H1 (cell line): ENCODE measurements around the gene UMOD. TPM values are rescaled to one million over a fixed set of nuclear protein-coding genes. Genes with fewer than 3 reads are reported as not detected.

ENCODE experiments used
- CTCF ChIA-PET: fragments of 300-600 bp; sonication (Branson Sonifier 250); formaldehyde crosslinking; loops from one replicate; lab custom pipeline; 2021; ENCODE audit not compliant: partially characterized antibody; lab: Charles Lee
- POLR2A ChIA-PET: fragments of 300-600 bp; sonication (Branson Sonifier 250); formaldehyde crosslinking; loops from one replicate; lab custom pipeline; 2021; ENCODE audit warnings: inconsistent platforms; ENCODE audit not compliant: partially characterized antibody; lab: Charles Lee
- DNase-seq, 2 experiments: peaks; one replicate each; pipeline versions ENCODE4 v3.0.0 to v3.0.0-alpha.2; 2010 to 2022; ENCODE audit warnings: low spot score in 2 of 2, low read depth in 1 of 2, mixed read lengths in 1 of 2
- FAIRE-seq: peaks from 2 replicates; lab custom pipeline; 2011; peaks lifted over from hg19 to GRCh38; lab: Jason Lieb, UNC
- H2AFZ ChIP-seq: 2 replicates; pipeline ENCODE4 v1.8.1; 2012; ENCODE audit warnings: low read length, inconsistent platforms
- H2AK5ac ChIP-seq: 2 replicates; pipeline ENCODE4 v1.6.1; 2013; ENCODE audit warnings: low read depth, low read length
- H2BK120ac ChIP-seq: replicated peaks from 2 replicates; pipeline ENCODE3; 2013; ENCODE audit warnings: low read depth, low read length, inconsistent platforms
- H2BK12ac ChIP-seq: 2 replicates; pipeline ENCODE4 v1.6.1; 2013; ENCODE audit warnings: low read depth, low read length
- H2BK15ac ChIP-seq: 2 replicates; pipeline ENCODE4 v1.6.1; 2013; ENCODE audit warnings: low read length
- H2BK20ac ChIP-seq: 2 replicates; pipeline ENCODE4 v1.6.1; 2013; ENCODE audit warnings: low read length
- H2BK5ac ChIP-seq: 2 replicates; pipeline ENCODE4 v1.6.1; 2013; ENCODE audit warnings: low read depth, low read length
- H3K14ac ChIP-seq: 2 replicates; pipeline ENCODE4 v1.6.1; 2013; ENCODE audit warnings: inconsistent platforms; ENCODE audit not compliant: insufficient read length
- H3K18ac ChIP-seq: 2 replicates; pipeline ENCODE4 v1.6.1; 2013; ENCODE audit warnings: low read length; ENCODE audit errors: extremely low read depth
- H3K23ac ChIP-seq: 2 replicates; pipeline ENCODE4 v1.6.1; 2013; ENCODE audit warnings: inconsistent platforms; ENCODE audit not compliant: insufficient read length
- H3K23me2 ChIP-seq: 2 replicates; pipeline ENCODE4 v1.6.1; 2013; ENCODE audit warnings: low read depth, low read length
- H3K27ac ChIP-seq: 2 replicates; pipeline ENCODE4 v1.6.1; 2011; ENCODE audit warnings: low read depth, low read length, inconsistent platforms
- H3K27me3 ChIP-seq, 4 experiments: replicated peaks in 1 of 4; 1 replicate in 1 of 4; 2 replicates in 3 of 4; pipeline versions ENCODE4 v1.6.1 to v1.8.1; 2011 to 2013; ENCODE audit warnings: low read length in 3 of 4, mild to moderate bottlenecking in 3 of 4, inconsistent platforms in 2 of 4, mixed read lengths in 2 of 4, moderate library complexity in 1 of 4; ENCODE audit not compliant: control insufficient read depth in 3 of 4, insufficient read depth in 3 of 4; ENCODE audit errors: extremely low read depth in 1 of 4
- H3K36me3 ChIP-seq, 4 experiments: 2 replicates each; pipeline versions ENCODE4 v1.6.1 to v1.8.1; 2011 to 2013; ENCODE audit warnings: mild to moderate bottlenecking in 4 of 4, low read length in 3 of 4, moderate library complexity in 2 of 4, control low read depth in 1 of 4, inconsistent platforms in 1 of 4; ENCODE audit not compliant: insufficient read depth in 4 of 4, control insufficient read depth in 2 of 4
- H3K4ac ChIP-seq: replicated peaks from 2 replicates; pipeline ENCODE3; 2013; ENCODE audit warnings: low read length, low read depth, mixed read lengths, inconsistent platforms; ENCODE audit not compliant: insufficient read length
- H3K4me1 ChIP-seq, 4 experiments: replicated peaks in 1 of 4; 1 replicate in 1 of 4; 2 replicates in 3 of 4; pipeline versions ENCODE4 v1.6.1 to v1.8.1; 2011 to 2013; ENCODE audit warnings: low read length in 3 of 4, inconsistent platforms in 2 of 4, mixed read lengths in 1 of 4; ENCODE audit not compliant: insufficient read depth in 4 of 4, control insufficient read depth in 3 of 4
- H3K4me2 ChIP-seq, 2 experiments: 2 replicates each; pipeline versions ENCODE4 v1.6.1 to v1.8.1; 2011 to 2013; ENCODE audit warnings: low read depth in 2 of 2, low read length in 2 of 2, control low read depth in 1 of 2, inconsistent platforms in 1 of 2, mild to moderate bottlenecking in 1 of 2; ENCODE audit not compliant: insufficient read depth in 1 of 2
- H3K4me3 ChIP-seq, 4 experiments: fragments of 200-600, 300-600 bp in 1 of 4; sonication (generic), shearing (Covaris generic), sonication (Bioruptor Twin) in 1 of 4; 2 replicates each; pipeline versions ENCODE4 v1.5.1 to v1.8.1; 2011 to 2016; ENCODE audit warnings: low read length in 4 of 4, low read depth in 3 of 4, control low read depth in 2 of 4, inconsistent platforms in 2 of 4, mild to moderate bottlenecking in 2 of 4, mixed read lengths in 1 of 4, moderate library complexity in 1 of 4; ENCODE audit not compliant: insufficient read depth in 2 of 4; ENCODE audit errors: extremely low read depth in 1 of 4
- H3K56ac ChIP-seq: replicated peaks from 2 replicates; pipeline ENCODE3; 2013; ENCODE audit warnings: low read depth, mild to moderate bottlenecking, mixed read lengths, low read length, inconsistent platforms; ENCODE audit not compliant: insufficient read length
- H3K79me1 ChIP-seq: 2 replicates; pipeline ENCODE4 v1.6.1; 2013; ENCODE audit warnings: low read depth, low read length, control low read depth
- H3K79me2 ChIP-seq, 2 experiments: 2 replicates each; pipeline versions ENCODE4 v1.6.1 to v1.8.1; 2012 to 2013; ENCODE audit warnings: low read length in 2 of 2, mild to moderate bottlenecking in 2 of 2, inconsistent platforms in 1 of 2; ENCODE audit not compliant: insufficient read depth in 2 of 2, control insufficient read depth in 1 of 2
- H3K9ac ChIP-seq, 4 experiments: replicated peaks in 1 of 4; 1 replicate in 1 of 4; 2 replicates in 3 of 4; pipeline versions ENCODE4 v1.6.1 to v1.8.1; 2011 to 2013; ENCODE audit warnings: low read depth in 3 of 4, low read length in 3 of 4, control low read depth in 2 of 4, mild to moderate bottlenecking in 2 of 4, moderate library complexity in 2 of 4, inconsistent platforms in 1 of 4; ENCODE audit errors: extremely low read depth in 1 of 4
- H3K9me3 ChIP-seq, 2 experiments: 2 replicates each; pipeline versions ENCODE4 v1.6.1 to v1.8.1; 2012 to 2013; ENCODE audit warnings: mild to moderate bottlenecking in 2 of 2, moderate library complexity in 2 of 2, control low read depth in 1 of 2, inconsistent platforms in 1 of 2, low read depth in 1 of 2, low read length in 1 of 2, mixed read lengths in 1 of 2; ENCODE audit not compliant: insufficient read depth in 2 of 2
- H4K20me1 ChIP-seq, 2 experiments: replicated peaks in 1 of 2; 2 replicates each; pipeline versions ENCODE3 to v1.8.1; 2011 to 2013; ENCODE audit warnings: inconsistent platforms in 2 of 2, low read length in 2 of 2, mild to moderate bottlenecking in 1 of 2; ENCODE audit not compliant: insufficient read depth in 2 of 2, control insufficient read depth in 1 of 2
- H4K5ac ChIP-seq: 2 replicates; pipeline ENCODE4 v1.6.1; 2013; ENCODE audit warnings: low read length, low read depth, mixed read lengths, inconsistent platforms; ENCODE audit not compliant: insufficient read length
- H4K8ac ChIP-seq: 2 replicates; pipeline ENCODE4 v1.8.0; 2013; ENCODE audit warnings: mild to moderate bottlenecking, moderate library complexity, low read length, inconsistent platforms; ENCODE audit not compliant: insufficient read depth; ENCODE audit errors: extremely low read depth
- H4K91ac ChIP-seq: replicated peaks from 2 replicates; pipeline ENCODE3; 2013; ENCODE audit warnings: low read length, mixed read lengths, inconsistent platforms; ENCODE audit not compliant: insufficient read length
- CREB1 ChIP-seq: IDR thresholded peaks from 2 replicates; pipeline ENCODE4 v1.6.1; 2012; ENCODE audit warnings: inconsistent platforms
- HDAC2 ChIP-seq, 2 experiments: fragments of 300-600 bp in 1 of 2; sonication (generic) in 1 of 2; IDR thresholded peaks; 2 replicates each; pipeline ENCODE4 v1.6.1; 2011 to 2012; ENCODE audit warnings: low read depth in 2 of 2, low read length in 2 of 2, mild to moderate bottlenecking in 2 of 2, moderate library complexity in 2 of 2, borderline replicate concordance in 1 of 2, inconsistent platforms in 1 of 2
- NANOG ChIP-seq: IDR thresholded peaks from 2 replicates; pipeline ENCODE4 v1.6.1; 2011; ENCODE audit warnings: low read length, low read depth, mild to moderate bottlenecking, inconsistent platforms; ENCODE audit not compliant: insufficient read depth, poor library complexity, severe bottlenecking
- NRF1 ChIP-seq: IDR thresholded peaks from 2 replicates; pipeline ENCODE4 v1.6.1; 2011; ENCODE audit warnings: mild to moderate bottlenecking, low read depth, low read length, improper control_type of control experiment
- POU5F1 ChIP-seq: IDR thresholded peaks from 2 replicates; pipeline ENCODE4 v1.6.1; 2011; ENCODE audit warnings: low read depth, mild to moderate bottlenecking, low read length, moderate library complexity
- RFX5 ChIP-seq: IDR thresholded peaks from 2 replicates; pipeline ENCODE4 v1.6.1; 2011; ENCODE audit warnings: low read depth, low read length, improper control_type of control experiment, borderline replicate concordance
- SAP30 ChIP-seq: fragments of 300-600 bp; sonication (generic); IDR thresholded peaks from 2 replicates; pipeline ENCODE4 v1.7.1; 2012; ENCODE audit warnings: low read length, moderate library complexity, mild to moderate bottlenecking, inconsistent platforms; ENCODE audit not compliant: insufficient read depth, insufficient replicate concordance
- SIRT6 ChIP-seq: IDR thresholded peaks from one replicate; pipeline ENCODE4 v1.7.1; 2012; ENCODE audit warnings: low read length, inconsistent platforms
- SIX5 ChIP-seq: IDR thresholded peaks from 2 replicates; pipeline ENCODE4 v1.6.1; 2011; ENCODE audit warnings: mild to moderate bottlenecking, low read depth, low read length
- TAF1 ChIP-seq: IDR thresholded peaks from 2 replicates; pipeline ENCODE4 v1.6.1; 2011; ENCODE audit warnings: mild to moderate bottlenecking, low read depth, low read length
- TBP ChIP-seq: IDR thresholded peaks from 2 replicates; pipeline ENCODE4 v1.6.1; 2011; ENCODE audit warnings: low read depth, low read length, improper control_type of control experiment
- ZNF274 ChIP-seq: IDR thresholded peaks from 2 replicates; pipeline ENCODE4 v1.7.0; 2012; ENCODE audit warnings: low read length, borderline replicate concordance; ENCODE audit errors: extremely low read depth
- WGBS, 2 experiments: shearing (Covaris generic) in 1 of 2; methylation state at CpG; one replicate each; pipeline versions ENCODE4 v1.1.6 to v1.1.7; 2013 to 2015; ENCODE audit warnings: low lambda C conversion rate in 2 of 2, mixed read lengths in 2 of 2, inconsistent platforms in 1 of 2, low coverage in 1 of 2, missing lambda C conversion rate in 1 of 2; ENCODE audit not compliant: insufficient replicate concordance in 2 of 2, insufficient coverage in 1 of 2, insufficient read length in 1 of 2; ENCODE audit errors: extremely low coverage in 1 of 2, missing lambda C conversion rate in 1 of 2; 5-methylcytosine and 5-hydroxymethylcytosine counted together
- polyA plus RNA-seq, 7 experiments: library from polyadenylated mRNA; depleted of rRNA in 3 of 7; stranded (reverse) in 5 of 7; unstranded in 2 of 7; fragments of >200 nt in 5 of 7; fragments of 200-250 nt in 2 of 7; gene quantifications; 1 replicate in 5 of 7; 2 replicates in 1 of 7; 4 replicates in 1 of 7; pipeline versions ENCODE4 v1.2.1 to v1.2.3, GENCODE V29; 2011 to 2013; ENCODE audit warnings: missing spikeins in 2 of 7, mixed read lengths in 2 of 7
- total RNA-seq: library from RNA; stranded (reverse); fragmentation: NEBNext Ultra II Directional; extraction: Animal tissue kit (Norgen Biotek cat#: 25700); gene quantifications from 2 replicates; pipeline ENCODE4 v1.2.1, GENCODE V29; 2021
- TF ChIP-seq, protein P1 (sequence below): IDR thresholded peaks from 2 replicates; pipeline ENCODE4 v1.6.1; 2011; ENCODE audit warnings: low read length, improper control_type of control experiment
- TF ChIP-seq, protein P2 (sequence below): IDR thresholded peaks from 2 replicates; pipeline ENCODE4 v1.6.1; 2012; ENCODE audit warnings: inconsistent platforms

UMOD gene
- total and polyA plus RNA-seq, 2 of the 8 experiments (the other 6 are each of a cell fraction or from before 2014, with no cell fraction given) = not detected

DNA sequence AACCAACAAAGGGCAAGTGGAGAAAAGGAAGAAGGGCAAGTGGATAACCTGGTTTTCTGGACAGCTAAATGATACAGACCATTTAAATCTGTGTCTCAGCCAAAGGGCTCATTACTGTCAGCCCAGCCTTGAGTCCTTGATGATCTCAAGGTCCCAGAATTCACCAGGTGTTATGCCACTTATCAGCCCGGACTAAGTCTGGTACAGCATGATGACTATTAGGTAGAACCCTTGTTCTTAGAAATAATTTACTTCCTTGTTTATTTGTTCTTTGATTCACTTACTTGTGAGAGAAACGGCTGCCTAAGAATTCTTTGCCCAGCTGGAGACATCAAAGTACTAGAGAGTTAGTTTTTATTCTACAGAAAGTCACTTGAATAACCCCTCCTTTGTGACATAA, 48.6 kb upstream of the UMOD start:
- Histone ChIP-seq H3K36me3 (no peaks in the 10 kb centered on the region), H2BK20ac (no peak overlapping the region), H3K9me3 (no peaks in the 10 kb centered on the region), H4K91ac (no peak overlapping the region), H3K4me1 (peaks cover 0 to 1% (median 0%) of the 10 kb centered on the region in 4 experiments; a peak in 1 of 7 replicates), H4K20me1 (no peaks in the 10 kb centered on the region), H3K18ac (no peak overlapping the region), H2AFZ (no peak overlapping the region), H2BK12ac (no peak overlapping the region), H3K27me3 (no peaks in the 10 kb centered on the region), H2BK15ac (no peak overlapping the region), H3K4me3 (no peak overlapping the region), H3K14ac (no peak overlapping the region), H3K27ac (no peak overlapping the region), H3K79me1 (no peaks in the 10 kb centered on the region), H2AK5ac (no peak overlapping the region), H4K8ac (no peak overlapping the region), H3K56ac (no peak overlapping the region), H3K9ac (no peak overlapping the region), H3K4ac (no peak overlapping the region), H3K23me2 (no peaks in the 10 kb centered on the region), H3K79me2 (no peaks in the 10 kb centered on the region), H4K5ac (no peak overlapping the region), H2BK5ac (no peak overlapping the region), H3K23ac (no peak overlapping the region), H2BK120ac (no peak overlapping the region), H3K4me2 (no peak overlapping the region)
- POLR2A ChIA-PET = no interaction called here
- WGBS, 2 experiments = 90% methylated on average over 2 of the region's 2 CpGs; no CpG with 5 or more reads in 1 of the 2 experiments
- CTCF ChIA-PET = interaction anchor here (1.1 to 1.4 kb wide), 3 partner anchors 15 to 308 kb away, joined by 3 to 6 read pairs (median 4); no protein-coding TSS in a partner anchor
- FAIRE-seq (no peak), DNase-seq (no peak)
- TF ChIP-seq TBP = no peak
- TF ChIP-seq SIX5 = no peak
- TF ChIP-seq POU5F1 = no peak
- no peak for TF ChIP-seq NANOG
- TF ChIP-seq TAF1 = no peak
- no peak for TF ChIP-seq NRF1
- TF ChIP-seq, protein P1, sequence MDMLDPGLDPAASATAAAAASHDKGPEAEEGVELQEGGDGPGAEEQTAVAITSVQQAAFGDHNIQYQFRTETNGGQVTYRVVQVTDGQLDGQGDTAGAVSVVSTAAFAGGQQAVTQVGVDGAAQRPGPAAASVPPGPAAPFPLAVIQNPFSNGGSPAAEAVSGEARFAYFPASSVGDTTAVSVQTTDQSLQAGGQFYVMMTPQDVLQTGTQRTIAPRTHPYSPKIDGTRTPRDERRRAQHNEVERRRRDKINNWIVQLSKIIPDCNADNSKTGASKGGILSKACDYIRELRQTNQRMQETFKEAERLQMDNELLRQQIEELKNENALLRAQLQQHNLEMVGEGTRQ = no peak
- TF ChIP-seq CREB1 = no peak
- no peak for TF ChIP-seq RFX5
- TF ChIP-seq HDAC2 (IDR thresholded peaks at IDR 0.05; ENCODE audit: borderline replicate concordance in 1 of 2, low read depth in 2 of 2, low read length in 2 of 2) = no peak
- no peak for TF ChIP-seq ZNF274
- TF ChIP-seq SAP30 = no peak
- TF ChIP-seq, protein P2, sequence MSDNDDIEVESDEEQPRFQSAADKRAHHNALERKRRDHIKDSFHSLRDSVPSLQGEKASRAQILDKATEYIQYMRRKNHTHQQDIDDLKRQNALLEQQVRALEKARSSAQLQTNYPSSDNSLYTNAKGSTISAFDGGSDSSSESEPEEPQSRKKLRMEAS = no peak
- no peak for TF ChIP-seq SIRT6
